Measurements from ENCODE around the gene CHID1.

DNA sequence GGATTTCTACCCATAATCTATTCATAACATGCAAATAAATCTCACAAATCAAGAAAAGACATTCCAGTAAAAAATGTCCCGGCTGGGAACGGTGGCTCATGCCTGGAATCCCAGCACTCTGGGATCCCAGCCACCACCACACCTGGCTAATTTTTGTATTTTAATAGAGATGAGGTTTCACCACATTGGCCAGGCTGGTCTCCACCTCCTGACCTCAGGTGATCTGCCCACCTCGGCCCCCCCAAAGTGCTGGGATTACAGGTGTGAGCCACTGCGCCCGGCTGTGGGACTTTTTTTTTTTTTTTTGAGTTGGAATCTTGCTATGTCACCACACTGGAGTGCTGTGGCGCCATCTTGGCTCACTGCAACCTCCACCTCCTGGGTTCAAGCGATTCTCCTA is 4.7 kb downstream of the CHID1 start:
- TF ChIP-seq, protein P1, sequence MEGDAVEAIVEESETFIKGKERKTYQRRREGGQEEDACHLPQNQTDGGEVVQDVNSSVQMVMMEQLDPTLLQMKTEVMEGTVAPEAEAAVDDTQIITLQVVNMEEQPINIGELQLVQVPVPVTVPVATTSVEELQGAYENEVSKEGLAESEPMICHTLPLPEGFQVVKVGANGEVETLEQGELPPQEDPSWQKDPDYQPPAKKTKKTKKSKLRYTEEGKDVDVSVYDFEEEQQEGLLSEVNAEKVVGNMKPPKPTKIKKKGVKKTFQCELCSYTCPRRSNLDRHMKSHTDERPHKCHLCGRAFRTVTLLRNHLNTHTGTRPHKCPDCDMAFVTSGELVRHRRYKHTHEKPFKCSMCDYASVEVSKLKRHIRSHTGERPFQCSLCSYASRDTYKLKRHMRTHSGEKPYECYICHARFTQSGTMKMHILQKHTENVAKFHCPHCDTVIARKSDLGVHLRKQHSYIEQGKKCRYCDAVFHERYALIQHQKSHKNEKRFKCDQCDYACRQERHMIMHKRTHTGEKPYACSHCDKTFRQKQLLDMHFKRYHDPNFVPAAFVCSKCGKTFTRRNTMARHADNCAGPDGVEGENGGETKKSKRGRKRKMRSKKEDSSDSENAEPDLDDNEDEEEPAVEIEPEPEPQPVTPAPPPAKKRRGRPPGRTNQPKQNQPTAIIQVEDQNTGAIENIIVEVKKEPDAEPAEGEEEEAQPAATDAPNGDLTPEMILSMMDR (conservative IDR thresholded peaks at IDR 0.05; ENCODE audit: low read length) = no peak
- TF ChIP-seq EZH2phosphoT487 (IDR thresholded peaks at IDR 0.05; ENCODE audit: borderline replicate concordance, low read depth, low read length) = no peak

Measured in OCI-LY7 (cell line).